ENCODE results near the gene IFITM1.
"Not testable (repeated sequence)": the region's sequence is repeated elsewhere in the genome, so short reads cannot be mapped to it uniquely, and the experiment has no call there.

GRCh38 chr11:319121-319887 lies 5.5 kb downstream of the IFITM1 start:
- TF ChIP-seq, protein P1, sequence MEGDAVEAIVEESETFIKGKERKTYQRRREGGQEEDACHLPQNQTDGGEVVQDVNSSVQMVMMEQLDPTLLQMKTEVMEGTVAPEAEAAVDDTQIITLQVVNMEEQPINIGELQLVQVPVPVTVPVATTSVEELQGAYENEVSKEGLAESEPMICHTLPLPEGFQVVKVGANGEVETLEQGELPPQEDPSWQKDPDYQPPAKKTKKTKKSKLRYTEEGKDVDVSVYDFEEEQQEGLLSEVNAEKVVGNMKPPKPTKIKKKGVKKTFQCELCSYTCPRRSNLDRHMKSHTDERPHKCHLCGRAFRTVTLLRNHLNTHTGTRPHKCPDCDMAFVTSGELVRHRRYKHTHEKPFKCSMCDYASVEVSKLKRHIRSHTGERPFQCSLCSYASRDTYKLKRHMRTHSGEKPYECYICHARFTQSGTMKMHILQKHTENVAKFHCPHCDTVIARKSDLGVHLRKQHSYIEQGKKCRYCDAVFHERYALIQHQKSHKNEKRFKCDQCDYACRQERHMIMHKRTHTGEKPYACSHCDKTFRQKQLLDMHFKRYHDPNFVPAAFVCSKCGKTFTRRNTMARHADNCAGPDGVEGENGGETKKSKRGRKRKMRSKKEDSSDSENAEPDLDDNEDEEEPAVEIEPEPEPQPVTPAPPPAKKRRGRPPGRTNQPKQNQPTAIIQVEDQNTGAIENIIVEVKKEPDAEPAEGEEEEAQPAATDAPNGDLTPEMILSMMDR (IDR thresholded peaks at IDR 0.05) = peak in 4 of 6 experiments; percentile 4 to 38 (median 24)
- not testable (repeated sequence) for TF ChIP-seq POLR2A, EP300 (IDR thresholded peaks at IDR 0.05)
- peak; percentile 10 to 50 for TF ChIP-seq POLR2AphosphoS5 (IDR thresholded peaks at IDR 0.05)
